GM21786 (cell line): ENCODE results near the gene ZNF217.
"Not testable (repeated sequence)": the region's sequence is repeated elsewhere in the genome, so short reads cannot be mapped to it uniquely, and the experiment has no call there.

Source experiments
- ATAC-seq: cut with Tn5 transposase; IDR thresholded peaks from one replicate; pipeline ENCODE4 v1.9.1; 2021; ENCODE audit not compliant: unreplicated experiment

Gene ZNF217

GRCh38 chr20:53593466-53594007 lies at the start of gene ZNF217:
TSS of gene ZNF217 (minus strand) at chr20:53593839. CDS start at chr20:53582826, 11,013 bp downstream.
- ATAC-seq: peak; percentile 18

GRCh38 chr20:53643031-53643832 lies 49.6 kb upstream of the ZNF217 start:
- ATAC-seq: peak; percentile 96

- ATAC-seq: peak; percentile 56
Measured at GRCh38 chr20:53642196-53643030, 48.8 kb upstream of the ZNF217 start.

- no peak for ATAC-seq
Measured at GRCh38 chr20:53639647-53640440, 46.2 kb upstream of the ZNF217 start.

GRCh38 chr20:53639128-53639527 lies 45.5 kb upstream of the ZNF217 start:
- no peak for ATAC-seq

- ATAC-seq: not testable (repeated sequence)
Measured at GRCh38 chr20:53637310-53637709, 43.7 kb upstream of the ZNF217 start.

- no peak for ATAC-seq
Measured at GRCh38 chr20:53636540-53637097, 43.0 kb upstream of the ZNF217 start.

- ATAC-seq: no peak
Measured at GRCh38 chr20:53635221-53635620, 41.6 kb upstream of the ZNF217 start.

GRCh38 chr20:53631909-53632662 lies 38.4 kb upstream of the ZNF217 start:
- no peak for ATAC-seq

- no peak for ATAC-seq
Measured at GRCh38 chr20:53629436-53629835, 35.8 kb upstream of the ZNF217 start.

- ATAC-seq: not testable (repeated sequence)
Measured at GRCh38 chr20:53628758-53629157, 35.1 kb upstream of the ZNF217 start.

GRCh38 chr20:53628076-53628475 lies 34.4 kb upstream of the ZNF217 start:
- no peak for ATAC-seq

GRCh38 chr20:53627001-53627400 lies 33.4 kb upstream of the ZNF217 start:
- ATAC-seq: not testable (repeated sequence)

GRCh38 chr20:53626584-53626983 lies 32.9 kb upstream of the ZNF217 start:
- no peak for ATAC-seq

GRCh38 chr20:53625311-53626129 lies 31.9 kb upstream of the ZNF217 start:
- ATAC-seq: no peak

- ATAC-seq: not testable (repeated sequence)
Measured at GRCh38 chr20:53624927-53625250, 31.2 kb upstream of the ZNF217 start.

GRCh38 chr20:53623454-53624211 lies 30.0 kb upstream of the ZNF217 start:
- peak; percentile 39 for ATAC-seq

GRCh38 chr20:53623134-53623453 lies 29.5 kb upstream of the ZNF217 start:
- ATAC-seq: no peak
